Keratinocyte (primary cell): ENCODE measurements around the gene KCNMA1. TPM values are rescaled to one million over a fixed set of nuclear protein-coding genes. Genes with fewer than 3 reads are reported as not detected.

ENCODE experiments used
- DNase-seq: peaks from one replicate; pipeline ENCODE4 v3.0.0-alpha.2; 2011; ENCODE audit warnings: low read depth, missing footprints, low spot score
- FAIRE-seq: peaks from 2 replicates; lab custom pipeline; 2011; peaks lifted over from hg19 to GRCh38; lab: Jason Lieb, UNC
- H2AFZ ChIP-seq: 2 replicates; pipeline ENCODE4 v1.6.0; 2012; ENCODE audit warnings: low read length, control low read depth, inconsistent platforms; ENCODE audit not compliant: control insufficient read depth
- H3K27ac ChIP-seq: 2 replicates; pipeline ENCODE4 v1.5.1; 2011; ENCODE audit warnings: low read length; ENCODE audit not compliant: control insufficient read depth, insufficient read depth
- H3K27me3 ChIP-seq: 3 replicates; pipeline ENCODE4 v1.6.0; 2011; ENCODE audit warnings: low read length; ENCODE audit not compliant: control insufficient read depth, insufficient read depth; ENCODE audit errors: extremely low read depth
- H3K36me3 ChIP-seq, 2 experiments: 2 replicates in 1 of 2; 3 replicates in 1 of 2; pipeline ENCODE4 v1.5.1; 2011; ENCODE audit warnings: low read length in 2 of 2, mild to moderate bottlenecking in 1 of 2; ENCODE audit not compliant: control insufficient read depth in 2 of 2, insufficient read depth in 2 of 2; ENCODE audit errors: extremely low read depth in 1 of 2
- H3K4me1 ChIP-seq: 3 replicates; pipeline ENCODE4 v1.5.1; 2011; ENCODE audit warnings: low read length; ENCODE audit not compliant: control insufficient read depth, insufficient read depth; ENCODE audit errors: extremely low read depth
- H3K4me2 ChIP-seq: 3 replicates; pipeline ENCODE4 v1.6.0; 2011; ENCODE audit warnings: low read depth, low read length; ENCODE audit not compliant: control insufficient read depth, insufficient read depth; ENCODE audit errors: extremely low read depth
- H3K4me3 ChIP-seq, 3 experiments: fragments of 200-600 bp in 1 of 3; sonication (generic) in 1 of 3; 2 replicates in 2 of 3; 3 replicates in 1 of 3; pipeline ENCODE4 v1.5.1; 2011 to 2016; ENCODE audit warnings: low read length in 3 of 3, mild to moderate bottlenecking in 3 of 3, control low read depth in 2 of 3, inconsistent platforms in 1 of 3, low read depth in 1 of 3, mixed read lengths in 1 of 3, mixed run types in 1 of 3, moderate library complexity in 1 of 3; ENCODE audit not compliant: control insufficient read depth in 2 of 3, insufficient read depth in 2 of 3; ENCODE audit errors: extremely low read depth in 1 of 3
- H3K79me2 ChIP-seq: 2 replicates; pipeline ENCODE4 v1.6.0; 2012; ENCODE audit warnings: low read length; ENCODE audit not compliant: control insufficient read depth, insufficient read depth
- H3K9ac ChIP-seq: 3 replicates; pipeline ENCODE4 v1.6.0; 2011; ENCODE audit warnings: low read length; ENCODE audit not compliant: control insufficient read depth, insufficient read depth; ENCODE audit errors: extremely low read depth
- H3K9me1 ChIP-seq: 3 replicates; pipeline ENCODE4 v1.6.0; 2011; ENCODE audit warnings: low read length; ENCODE audit not compliant: control insufficient read depth, insufficient read depth; ENCODE audit errors: extremely low read depth
- H3K9me3 ChIP-seq: 2 replicates; pipeline ENCODE4 v1.5.1; 2012; ENCODE audit warnings: low read depth, low read length; ENCODE audit not compliant: control insufficient read depth
- H4K20me1 ChIP-seq: 3 replicates; pipeline ENCODE4 v1.6.0; 2011; ENCODE audit warnings: low read length; ENCODE audit not compliant: control insufficient read depth, insufficient read depth; ENCODE audit errors: extremely low read depth
- EZH2 ChIP-seq: IDR thresholded peaks from one replicate; pipeline ENCODE4 v1.6.1; 2012; ENCODE audit warnings: inconsistent platforms, mild to moderate bottlenecking, low read length, moderate library complexity
- dilution Hi-C: fragments of 300-500 bp; cut with MboI; formaldehyde crosslinking; loops from one replicate; pipeline ENCODE4 v1.7.0; 2020; ENCODE audit warnings: low sequenced_read_pairs; ENCODE audit not compliant: extremely low pct_ligation_motif_present
- polyA plus RNA-seq, 5 experiments: library from polyadenylated mRNA; depleted of rRNA in 3 of 5; stranded (reverse) in 3 of 5; stranded (forward) in 1 of 5; unstranded in 1 of 5; fragments of >200 nt; gene quantifications; 1 replicate in 1 of 5; 2 replicates in 3 of 5; 3 replicates in 1 of 5; pipeline versions ENCODE4 v1.2.1 to v1.2.3, GENCODE V29; 2011 to 2012; ENCODE audit warnings: missing spikeins in 2 of 5, low read depth in 1 of 5, low replicate concordance in 1 of 5
- TF ChIP-seq, protein P1 (sequence below), 3 experiments: IDR thresholded peaks in 1 of 3; conservative IDR thresholded peaks in 1 of 3; optimal IDR thresholded peaks in 1 of 3; 2 replicates in 2 of 3; 3 replicates in 1 of 3; pipeline versions ENCODE3 to v1.5.1; 2011; ENCODE audit warnings: low read length in 3 of 3, mild to moderate bottlenecking in 3 of 3, moderate library complexity in 2 of 3, control low read depth in 1 of 3, inconsistent platforms in 1 of 3; ENCODE audit not compliant: insufficient read depth in 2 of 3; ENCODE audit errors: extremely low read depth in 1 of 3

The KCNMA1 gene
- polyA plus RNA-seq, 1 donor (not counting 4 experiments of a cell fraction or from before 2014, with no cell fraction given) = 6.3 TPM

DNA sequence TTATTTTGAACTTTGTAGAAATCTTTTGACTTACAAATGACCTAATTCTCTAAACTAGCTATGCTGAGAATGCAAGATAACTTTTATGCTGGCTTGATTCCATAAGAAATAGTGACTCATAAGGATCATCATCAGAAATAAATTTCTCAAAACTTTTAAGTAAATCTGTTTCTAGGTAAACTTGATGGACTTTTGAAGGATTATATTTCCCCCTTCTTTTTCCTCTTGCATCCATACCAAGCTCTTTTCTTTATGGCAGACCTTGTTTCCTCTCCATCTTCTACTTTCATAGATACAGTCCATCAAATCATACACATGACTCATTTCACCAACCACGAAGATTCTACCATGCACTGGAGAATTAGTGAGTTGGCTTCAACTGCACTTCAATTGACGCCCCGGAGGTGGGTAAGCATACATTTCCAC lies 336.3 kb downstream of the KCNMA1 start:
- DNase-seq (no peak), FAIRE-seq (no peak)
- no peaks in the 10 kb centered on the region for H3K9me3 ChIP-seq
- H2AFZ ChIP-seq = no peak overlapping the region
- no peak overlapping the region for H3K27ac ChIP-seq
- H3K27me3 ChIP-seq = no peaks in the 10 kb centered on the region
- no peaks in the 10 kb centered on the region for H3K36me3 ChIP-seq
- no peaks in the 10 kb centered on the region for H3K4me1 ChIP-seq
- dilution Hi-C loops = no loop called here
- no peak overlapping the region for H3K4me2 ChIP-seq
- H3K4me3 ChIP-seq = no peak overlapping the region
- TF ChIP-seq, protein P1, sequence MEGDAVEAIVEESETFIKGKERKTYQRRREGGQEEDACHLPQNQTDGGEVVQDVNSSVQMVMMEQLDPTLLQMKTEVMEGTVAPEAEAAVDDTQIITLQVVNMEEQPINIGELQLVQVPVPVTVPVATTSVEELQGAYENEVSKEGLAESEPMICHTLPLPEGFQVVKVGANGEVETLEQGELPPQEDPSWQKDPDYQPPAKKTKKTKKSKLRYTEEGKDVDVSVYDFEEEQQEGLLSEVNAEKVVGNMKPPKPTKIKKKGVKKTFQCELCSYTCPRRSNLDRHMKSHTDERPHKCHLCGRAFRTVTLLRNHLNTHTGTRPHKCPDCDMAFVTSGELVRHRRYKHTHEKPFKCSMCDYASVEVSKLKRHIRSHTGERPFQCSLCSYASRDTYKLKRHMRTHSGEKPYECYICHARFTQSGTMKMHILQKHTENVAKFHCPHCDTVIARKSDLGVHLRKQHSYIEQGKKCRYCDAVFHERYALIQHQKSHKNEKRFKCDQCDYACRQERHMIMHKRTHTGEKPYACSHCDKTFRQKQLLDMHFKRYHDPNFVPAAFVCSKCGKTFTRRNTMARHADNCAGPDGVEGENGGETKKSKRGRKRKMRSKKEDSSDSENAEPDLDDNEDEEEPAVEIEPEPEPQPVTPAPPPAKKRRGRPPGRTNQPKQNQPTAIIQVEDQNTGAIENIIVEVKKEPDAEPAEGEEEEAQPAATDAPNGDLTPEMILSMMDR (optimal IDR thresholded peaks at IDR 0.05 in 1 of 3, IDR thresholded peaks at IDR 0.05 in 1 of 3, conservative IDR thresholded peaks at IDR 0.05 in 1 of 3; ENCODE audit: extremely low read depth in 1 of 3, insufficient read depth in 2 of 3, low read length in 3 of 3) = no peak
- TF ChIP-seq EZH2 = no peak
- H3K79me2 ChIP-seq = no peaks in the 10 kb centered on the region
- no peaks in the 10 kb centered on the region for H4K20me1 ChIP-seq
- no peak overlapping the region for H3K9ac ChIP-seq
- H3K9me1 ChIP-seq = no peaks in the 10 kb centered on the region

DNA sequence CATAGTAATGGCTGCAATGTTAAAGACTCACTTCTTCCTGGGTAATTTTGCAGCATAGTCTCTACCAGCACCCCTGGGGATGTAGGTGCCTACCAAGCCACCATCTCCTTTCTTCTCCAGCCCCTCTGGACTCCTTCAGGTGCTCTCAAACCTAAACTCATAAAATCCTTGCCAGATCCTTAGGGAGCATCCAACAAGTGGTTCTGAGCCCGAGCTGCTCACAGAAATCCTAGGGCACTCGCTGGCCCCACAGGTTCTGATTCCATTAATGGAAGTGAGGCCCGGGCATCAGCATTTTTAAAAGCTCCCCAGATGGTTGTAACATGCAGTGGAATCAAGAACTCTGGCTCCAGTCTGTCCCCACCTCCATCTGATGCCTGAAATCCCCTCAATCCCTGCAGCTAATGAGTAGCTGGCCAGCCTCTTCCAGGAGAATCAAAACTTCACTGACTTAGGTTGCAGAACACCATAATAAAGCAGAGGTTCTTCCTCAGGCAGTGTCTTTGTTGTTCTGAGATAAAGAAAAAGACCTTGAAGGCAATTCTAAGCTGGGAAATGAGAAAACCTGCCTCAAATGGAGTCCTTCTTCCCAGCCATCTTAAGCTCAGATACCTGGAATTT lies 336.8 kb downstream of the KCNMA1 start:
- DNase-seq = no peak
- Histone ChIP-seq H3K4me1 (no peaks in the 10 kb centered on the region), H3K36me3 (no peaks in the 10 kb centered on the region), H3K9ac (no peak overlapping the region), H4K20me1 (no peaks in the 10 kb centered on the region), H3K27me3 (no peaks in the 10 kb centered on the region), H2AFZ (no peak overlapping the region), H3K9me3 (no peaks in the 10 kb centered on the region), H3K27ac (no peak overlapping the region), H3K4me3 (no peak overlapping the region), H3K9me1 (no peaks in the 10 kb centered on the region), H3K4me2 (no peak overlapping the region), H3K79me2 (no peaks in the 10 kb centered on the region)
- TF ChIP-seq EZH2 = no peak
- TF ChIP-seq, protein P1 (optimal IDR thresholded peaks at IDR 0.05 in 1 of 3, IDR thresholded peaks at IDR 0.05 in 1 of 3, conservative IDR thresholded peaks at IDR 0.05 in 1 of 3; ENCODE audit: extremely low read depth in 1 of 3, insufficient read depth in 2 of 3, low read length in 3 of 3) = no peak
- dilution Hi-C loops = no loop called here
- no peak for FAIRE-seq
